BJ (cell line): Measurements from ENCODE around the gene UGDH. TPM values are rescaled to one million over a fixed set of nuclear protein-coding genes. Genes with fewer than 3 reads are reported as not detected.
A peak's percentile ranks its signal among the peaks of the same experiment; 100 is the strongest.
"Not testable (repeated sequence)": the region's sequence is repeated elsewhere in the genome, so short reads cannot be mapped to it uniquely, and the experiment has no call there.

ENCODE experiments used
- CTCF ChIA-PET: fragments of 350-600 bp; formaldehyde crosslinking; extraction: SDS; loops from one replicate; lab custom pipeline; 2021; ENCODE audit warnings: antibody characterized with exemption, inconsistent platforms; lab: Yijun Ruan, JAX
- POLR2A ChIA-PET: fragments of 300-600 bp; sonication (Branson Sonifier 250); formaldehyde crosslinking; extraction: SDS; loops from one replicate; lab custom pipeline; 2021; ENCODE audit warnings: antibody characterized with exemption; lab: Charles Lee
- DNase-seq: peaks from one replicate; pipeline ENCODE4 v3.0.0-alpha.2; 2011; ENCODE audit warnings: low read depth
- H3K27me3 ChIP-seq: 2 replicates; pipeline ENCODE4 v1.6.0; 2011; ENCODE audit warnings: low read length; ENCODE audit not compliant: control insufficient read depth, insufficient read depth
- H3K36me3 ChIP-seq: 2 replicates; pipeline ENCODE4 v1.5.1; 2011; ENCODE audit warnings: low read length; ENCODE audit not compliant: control insufficient read depth, insufficient read depth
- H3K4me3 ChIP-seq: 2 replicates; pipeline ENCODE4 v1.5.1; 2011; ENCODE audit warnings: low read depth, mild to moderate bottlenecking, control low read depth, low read length
- polyA plus RNA-seq: library from polyadenylated mRNA; depleted of rRNA; stranded (reverse); fragments of >200 nt; gene quantifications from 2 replicates; pipeline ENCODE4 v1.2.3, GENCODE V29; 2011
- TF ChIP-seq, protein P1 (sequence below): IDR thresholded peaks from 2 replicates; pipeline ENCODE4 v1.5.1; 2011; ENCODE audit warnings: low read depth, mild to moderate bottlenecking, control low read depth, inconsistent platforms, low read length, moderate library complexity; ENCODE audit not compliant: insufficient read depth

The UGDH gene
- polyA plus RNA-seq, 1 experiment, result 27.9 TPM

DNA sequence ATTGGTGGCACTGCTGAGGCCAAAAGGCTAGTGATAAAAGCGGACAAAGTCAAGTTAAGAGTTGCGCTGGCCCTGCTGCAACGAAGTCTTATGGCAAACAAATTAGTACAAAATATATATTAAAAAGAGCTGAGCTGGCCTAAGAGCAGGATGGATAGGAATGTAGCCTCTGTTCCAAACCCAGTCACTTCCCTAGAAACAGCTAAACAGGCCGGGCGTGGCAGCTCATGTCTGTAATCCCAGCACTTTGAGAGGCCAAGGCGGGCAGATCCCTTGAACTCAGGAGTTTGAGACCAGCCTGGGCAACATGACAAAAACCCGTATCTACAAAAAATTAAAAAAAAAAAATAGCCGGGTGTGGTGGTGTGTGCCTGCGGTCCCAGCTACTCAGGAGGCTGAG, 32.4 kb upstream of the UGDH start:
- H3K36me3 ChIP-seq, result peaks cover 2% of the 10 kb centered on the region; the same call in 1 of the 2 replicates
- TF ChIP-seq, protein P1, sequence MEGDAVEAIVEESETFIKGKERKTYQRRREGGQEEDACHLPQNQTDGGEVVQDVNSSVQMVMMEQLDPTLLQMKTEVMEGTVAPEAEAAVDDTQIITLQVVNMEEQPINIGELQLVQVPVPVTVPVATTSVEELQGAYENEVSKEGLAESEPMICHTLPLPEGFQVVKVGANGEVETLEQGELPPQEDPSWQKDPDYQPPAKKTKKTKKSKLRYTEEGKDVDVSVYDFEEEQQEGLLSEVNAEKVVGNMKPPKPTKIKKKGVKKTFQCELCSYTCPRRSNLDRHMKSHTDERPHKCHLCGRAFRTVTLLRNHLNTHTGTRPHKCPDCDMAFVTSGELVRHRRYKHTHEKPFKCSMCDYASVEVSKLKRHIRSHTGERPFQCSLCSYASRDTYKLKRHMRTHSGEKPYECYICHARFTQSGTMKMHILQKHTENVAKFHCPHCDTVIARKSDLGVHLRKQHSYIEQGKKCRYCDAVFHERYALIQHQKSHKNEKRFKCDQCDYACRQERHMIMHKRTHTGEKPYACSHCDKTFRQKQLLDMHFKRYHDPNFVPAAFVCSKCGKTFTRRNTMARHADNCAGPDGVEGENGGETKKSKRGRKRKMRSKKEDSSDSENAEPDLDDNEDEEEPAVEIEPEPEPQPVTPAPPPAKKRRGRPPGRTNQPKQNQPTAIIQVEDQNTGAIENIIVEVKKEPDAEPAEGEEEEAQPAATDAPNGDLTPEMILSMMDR, result no peak
- ChIA-PET CTCF (interaction anchor here (0.5 kb wide), 1 partner anchor 8 kb away, joined by 3 read pairs; no protein-coding TSS in a partner anchor), POLR2A (interaction anchor here (0.5 kb wide), 1 partner anchor 21 kb away, joined by 4 read pairs; no protein-coding TSS in a partner anchor)
- DNase-seq, result no peak
- H3K27me3 ChIP-seq, result no peaks in the 10 kb centered on the region
- no peak overlapping the region for H3K4me3 ChIP-seq

DNA sequence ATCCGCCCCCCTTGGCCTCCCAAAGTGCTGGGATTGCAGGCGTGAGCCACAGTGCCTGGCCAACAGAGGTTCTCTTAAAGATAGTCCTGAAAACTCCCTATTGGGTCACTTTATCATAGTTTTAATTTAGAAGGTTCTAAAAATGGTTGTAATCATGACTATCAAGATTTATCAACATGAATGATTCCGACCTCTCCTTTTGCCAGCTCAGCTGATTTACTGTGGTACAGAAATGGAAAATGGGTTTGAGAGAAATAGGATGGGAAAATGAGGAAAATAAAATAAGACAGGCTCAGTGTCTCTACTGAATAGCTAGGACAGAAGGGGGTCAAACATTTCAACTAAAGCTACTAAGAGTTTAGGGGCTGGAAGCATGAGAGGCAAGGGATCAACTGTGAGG, 28.2 kb upstream of the UGDH start:
- Histone ChIP-seq H3K36me3 (peaks cover 2% of the 10 kb centered on the region; the same call in 1 of the 2 replicates), H3K4me3 (no peak overlapping the region), H3K27me3 (no peaks in the 10 kb centered on the region)
- TF ChIP-seq, protein P1, result no peak
- ChIA-PET CTCF (no interaction called here), POLR2A (no interaction called here)
- DNase-seq, result no peak

DNA sequence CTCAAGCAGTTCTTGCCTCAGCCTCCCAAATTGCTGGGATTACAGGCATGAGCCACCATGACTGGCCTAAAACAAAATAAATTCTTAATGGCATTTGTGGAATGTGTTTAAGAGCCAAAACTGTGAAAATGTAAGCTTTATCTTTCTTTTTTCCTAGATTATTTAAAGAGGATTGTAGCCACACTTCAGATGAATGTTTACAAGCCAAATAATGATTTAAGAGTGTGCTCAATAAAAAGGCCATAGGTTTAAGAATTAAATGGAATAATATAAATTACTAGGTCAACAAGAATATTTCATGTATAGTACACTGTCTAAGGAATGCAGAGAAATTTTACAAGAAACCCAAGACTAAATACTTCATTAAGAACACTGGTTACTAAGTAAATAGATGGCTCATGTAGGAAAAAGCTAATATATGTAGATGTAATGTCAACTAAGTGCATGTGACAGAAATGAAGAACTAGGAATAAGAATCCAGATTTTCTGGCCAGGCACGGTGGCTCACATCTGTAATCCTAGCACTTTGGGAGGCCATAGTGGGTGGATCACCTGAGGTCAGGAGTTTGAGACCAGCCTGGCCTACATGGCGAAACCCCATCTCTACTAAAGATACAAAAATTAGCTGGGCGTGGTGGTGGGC, 21.3 kb upstream of the UGDH start:
- H3K4me3 ChIP-seq, result no peak overlapping the region
- POLR2A ChIA-PET, result interaction anchor here (0.6 to 1.3 kb wide), 3 partner anchors 21 to 34 kb away, joined by 6 to 9 read pairs (median 6); partner anchors contain the start of gene UGDH

DNA sequence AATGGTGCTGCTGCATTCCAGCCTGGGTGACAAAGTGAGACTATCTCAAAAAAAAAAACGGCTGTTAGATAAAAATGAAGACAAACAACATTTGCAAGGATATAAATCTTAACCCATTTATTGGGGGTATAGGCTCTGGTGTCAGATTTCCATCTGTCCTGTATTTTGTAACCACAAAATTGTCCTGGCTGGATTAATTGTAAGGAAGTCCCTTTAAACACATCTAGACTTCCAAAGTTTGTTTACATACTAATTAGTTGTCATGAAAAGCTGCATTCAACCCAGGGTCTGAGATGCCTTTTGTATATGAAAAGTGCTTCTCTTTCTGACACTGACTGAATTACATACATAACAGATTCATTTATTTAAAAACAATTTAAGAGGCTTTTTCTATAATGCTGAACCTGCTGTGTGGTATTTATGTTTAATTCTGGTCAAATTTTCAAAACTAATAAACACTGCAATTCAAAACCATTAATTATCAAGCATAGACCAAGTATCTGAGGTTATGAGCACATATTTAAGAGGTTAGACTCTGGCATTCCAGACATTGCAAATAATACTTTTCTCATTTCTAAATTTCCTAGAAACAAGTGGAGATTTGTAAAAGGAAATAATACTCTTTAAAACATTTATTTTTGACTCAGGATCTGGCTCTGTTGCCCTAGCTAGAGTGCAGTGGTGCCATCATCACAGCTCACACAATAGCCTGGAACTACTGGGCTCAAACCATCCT, 17.5 kb upstream of the UGDH start:
- ChIA-PET POLR2A (no interaction called here), CTCF (interaction anchor here (0.9 to 1.0 kb wide), 2 partner anchors 35 to 78 kb away, joined by 3 read pairs; no protein-coding TSS in a partner anchor)

More for the DNA sequence above, 21.3 kb upstream of the UGDH start:
- TF ChIP-seq, protein P1, result no peak
- peak; percentile 63 for DNase-seq
- CTCF ChIA-PET, result interaction anchor here (0.6 to 1.5 kb wide), 5 partner anchors 9 to 1165 kb away, joined by 3 to 7 read pairs (median 4); no protein-coding TSS in a partner anchor
- Histone ChIP-seq H3K27me3 (no peaks in the 10 kb centered on the region), H3K36me3 (no peaks in the 10 kb centered on the region)

DNA sequence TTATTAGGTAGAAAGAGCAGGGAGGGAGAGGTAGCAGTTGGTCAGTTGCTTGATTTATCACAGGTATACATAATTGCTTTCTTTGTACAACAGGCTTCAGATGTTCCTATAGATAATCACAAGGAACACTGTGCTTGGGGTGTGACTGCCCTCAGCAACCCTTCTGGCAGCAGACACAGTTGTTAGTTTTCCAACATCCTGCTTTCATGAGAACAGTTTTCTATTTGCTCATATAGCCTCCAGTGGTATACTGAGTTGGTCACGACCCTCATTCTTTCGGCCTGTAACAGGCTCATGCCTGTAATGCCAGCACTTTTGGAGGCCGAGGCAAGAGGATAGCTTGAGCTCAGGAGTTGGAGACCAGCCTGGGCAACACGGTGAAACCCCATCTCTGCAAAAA, 16.8 kb upstream of the UGDH start:
- H3K36me3 ChIP-seq, H3K27me3 ChIP-seq, H3K4me3 ChIP-seq, DNase-seq, POLR2A ChIA-PET: not testable (repeated sequence)
- CTCF ChIA-PET, result interaction anchor here (0.9 to 1.2 kb wide), 3 partner anchors 35 to 79 kb away, joined by 3 read pairs; no protein-coding TSS in a partner anchor

More for the DNA sequence above, 17.5 kb upstream of the UGDH start:
- TF ChIP-seq, protein P1, result no peak
- no peaks in the 10 kb centered on the region for H3K27me3 ChIP-seq
- H3K4me3 ChIP-seq, result no peak overlapping the region
- no peaks in the 10 kb centered on the region; the same call in 1 of the 2 replicates for H3K36me3 ChIP-seq
- no peak for DNase-seq
